AG09319 (cell line): ENCODE results near the gene ELF4.

Experiments used
- DNase-seq: peaks from one replicate; pipeline ENCODE4 v3.0.0-alpha.2; 2010; ENCODE audit warnings: low read depth; ENCODE audit errors: extremely low read depth
- CTCF ChIP-seq: IDR thresholded peaks from 2 replicates; pipeline ENCODE4 v1.5.1; 2011; ENCODE audit warnings: low read depth, mild to moderate bottlenecking, inconsistent platforms, low read length, moderate library complexity

Gene ELF4

DNA sequence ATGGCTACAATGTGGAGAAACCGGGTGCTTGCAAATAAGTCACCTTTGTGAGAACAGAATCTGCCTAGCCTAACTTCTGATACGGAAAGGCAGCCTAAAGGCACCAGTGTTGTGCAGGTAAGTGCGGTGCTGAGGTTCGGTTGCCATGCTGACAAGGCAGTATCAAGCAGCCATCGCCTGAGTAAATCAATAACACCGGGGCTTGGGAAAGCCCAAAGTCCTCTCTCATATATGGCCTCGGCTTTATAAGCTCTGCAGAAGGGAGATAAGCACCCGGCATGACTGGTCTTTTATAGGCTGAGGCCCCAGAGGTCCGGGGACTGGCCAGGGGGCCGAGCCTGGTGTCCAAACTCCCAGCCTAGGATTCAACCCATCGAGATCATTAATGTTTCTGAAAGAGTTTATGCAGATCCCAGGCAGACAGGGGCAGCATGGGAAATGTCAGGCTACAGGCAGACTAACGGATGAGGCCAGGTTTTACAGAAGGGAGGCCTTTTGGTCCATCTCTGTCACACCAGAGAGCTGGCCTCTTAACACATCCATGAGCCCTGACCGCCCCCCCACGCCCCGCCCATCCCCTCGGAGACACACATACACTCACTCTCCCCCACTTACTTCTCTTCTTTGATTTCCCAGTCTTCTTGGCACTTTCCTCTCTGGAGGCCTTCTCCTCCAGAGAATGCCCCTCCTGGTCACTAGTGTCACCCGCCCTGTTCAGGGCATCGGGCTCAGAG is 38.5 kb downstream of the ELF4 start:
- DNase-seq = no peak
- no peak for TF ChIP-seq CTCF

- DNase-seq = no peak
- TF ChIP-seq CTCF = no peak
Measured at GRCh38 chrX:130066975-130067615, 43.2 kb downstream of the ELF4 start.

DNA sequence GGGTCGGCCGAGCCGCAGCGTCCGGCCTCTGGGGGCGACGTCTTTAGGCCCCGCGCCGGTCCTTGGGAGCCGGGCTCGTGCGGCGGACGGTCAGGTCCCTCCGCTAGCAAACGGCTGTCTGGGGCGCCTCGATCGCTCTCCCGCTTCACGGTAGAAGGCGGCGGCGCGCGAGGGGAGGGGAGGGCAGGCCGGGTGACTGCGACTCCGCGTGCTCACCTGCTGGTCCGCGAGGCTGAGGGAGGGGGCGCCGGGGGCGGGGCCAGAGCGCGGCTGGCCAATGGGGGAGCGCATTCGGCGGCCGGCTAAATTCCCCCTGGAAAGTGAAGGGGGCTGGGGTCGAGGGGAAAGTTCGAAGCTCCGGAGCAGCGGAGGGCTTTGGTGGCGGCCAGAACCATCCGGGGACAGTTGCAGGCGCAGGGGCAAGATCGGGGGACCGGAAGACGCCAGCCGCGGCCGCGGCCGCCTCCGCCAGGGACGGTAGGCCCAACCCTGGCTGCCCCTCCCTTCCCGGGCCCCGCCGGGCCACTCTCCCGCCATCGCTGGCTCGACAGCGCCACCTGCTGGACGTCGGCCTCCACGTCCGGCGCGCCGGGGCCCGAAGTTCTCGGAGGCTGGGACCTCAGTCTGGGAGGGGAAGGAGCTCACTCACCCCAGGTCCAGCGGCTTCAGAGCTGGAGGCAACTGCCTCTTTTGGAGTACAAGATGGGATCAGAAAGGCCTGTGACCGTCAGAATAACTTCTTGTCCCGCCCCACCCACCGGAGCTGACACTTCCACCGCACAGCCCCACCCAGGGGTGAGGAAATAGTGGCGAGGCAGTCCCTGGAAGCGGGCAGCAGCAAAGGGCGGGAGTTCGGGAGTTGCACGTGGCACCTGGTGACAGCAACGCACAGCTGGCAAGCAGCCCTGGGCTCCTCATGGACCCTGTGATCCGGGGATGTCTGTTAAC is 49.9 kb downstream of the ELF4 start:
- TF ChIP-seq CTCF = peak; percentile 58

GRCh38 chrX:130058652-130059051 is 51.6 kb downstream of the ELF4 start:
- DNase-seq = no peak
- no peak for TF ChIP-seq CTCF

More for the DNA sequence above, 49.9 kb downstream of the ELF4 start:
- DNase-seq = no peak

- TF ChIP-seq CTCF = no peak
- no peak for DNase-seq
Measured at GRCh38 chrX:130057209-130057608, 53.1 kb downstream of the ELF4 start.

GRCh38 chrX:130055899-130056298 is 54.4 kb downstream of the ELF4 start:
- TF ChIP-seq CTCF = no peak
- no peak for DNase-seq
